ENCODE results near the gene FOXD2.

FOXD2 gene

GRCh38 chr1:47395433-47395832 lies 42.4 kb upstream of the FOXD2 start:
- no peak for ATAC-seq (ENCODE audit: low read depth)
- H3K36me3 ChIP-seq (ENCODE audit: low read depth): no peaks in the 10 kb centered on the region

GRCh38 chr1:47396671-47397196 lies 41.1 kb upstream of the FOXD2 start:
- no peaks in the 10 kb centered on the region for H3K27me3 ChIP-seq (ENCODE audit: insufficient read depth, poor library complexity, severe bottlenecking)
- TF ChIP-seq, protein P1, sequence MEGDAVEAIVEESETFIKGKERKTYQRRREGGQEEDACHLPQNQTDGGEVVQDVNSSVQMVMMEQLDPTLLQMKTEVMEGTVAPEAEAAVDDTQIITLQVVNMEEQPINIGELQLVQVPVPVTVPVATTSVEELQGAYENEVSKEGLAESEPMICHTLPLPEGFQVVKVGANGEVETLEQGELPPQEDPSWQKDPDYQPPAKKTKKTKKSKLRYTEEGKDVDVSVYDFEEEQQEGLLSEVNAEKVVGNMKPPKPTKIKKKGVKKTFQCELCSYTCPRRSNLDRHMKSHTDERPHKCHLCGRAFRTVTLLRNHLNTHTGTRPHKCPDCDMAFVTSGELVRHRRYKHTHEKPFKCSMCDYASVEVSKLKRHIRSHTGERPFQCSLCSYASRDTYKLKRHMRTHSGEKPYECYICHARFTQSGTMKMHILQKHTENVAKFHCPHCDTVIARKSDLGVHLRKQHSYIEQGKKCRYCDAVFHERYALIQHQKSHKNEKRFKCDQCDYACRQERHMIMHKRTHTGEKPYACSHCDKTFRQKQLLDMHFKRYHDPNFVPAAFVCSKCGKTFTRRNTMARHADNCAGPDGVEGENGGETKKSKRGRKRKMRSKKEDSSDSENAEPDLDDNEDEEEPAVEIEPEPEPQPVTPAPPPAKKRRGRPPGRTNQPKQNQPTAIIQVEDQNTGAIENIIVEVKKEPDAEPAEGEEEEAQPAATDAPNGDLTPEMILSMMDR (IDR thresholded peaks at IDR 0.05; ENCODE audit: poor library complexity, severe bottlenecking): no peak
- no peaks in the 10 kb centered on the region for H3K9me3 ChIP-seq (ENCODE audit: severe bottlenecking)
- no peaks in the 10 kb centered on the region for H3K4me1 ChIP-seq (ENCODE audit: insufficient read depth, poor library complexity, severe bottlenecking)
- no peak overlapping the region for H3K4me3 ChIP-seq (ENCODE audit: severe bottlenecking)
- no peaks in the 10 kb centered on the region for H3K36me3 ChIP-seq (ENCODE audit: low read depth)
- H3K27ac ChIP-seq (ENCODE audit: poor library complexity, severe bottlenecking): no peak overlapping the region
- DNase-seq (ENCODE audit: low spot score) (no peak), ATAC-seq (ENCODE audit: low read depth) (no peak)

More at GRCh38 chr1:47395433-47395832, 42.4 kb upstream of the FOXD2 start:
- TF ChIP-seq, protein P1 (IDR thresholded peaks at IDR 0.05; ENCODE audit: poor library complexity, severe bottlenecking): no peak
- DNase-seq (ENCODE audit: low spot score): no peak
- H3K4me3 ChIP-seq (ENCODE audit: severe bottlenecking): no peak overlapping the region
- H3K9me3 ChIP-seq (ENCODE audit: severe bottlenecking): no peaks in the 10 kb centered on the region
- no peaks in the 10 kb centered on the region for H3K4me1 ChIP-seq (ENCODE audit: insufficient read depth, poor library complexity, severe bottlenecking)
- H3K27ac ChIP-seq (ENCODE audit: poor library complexity, severe bottlenecking): no peak overlapping the region
- H3K27me3 ChIP-seq (ENCODE audit: insufficient read depth, poor library complexity, severe bottlenecking): no peaks in the 10 kb centered on the region

DNA sequence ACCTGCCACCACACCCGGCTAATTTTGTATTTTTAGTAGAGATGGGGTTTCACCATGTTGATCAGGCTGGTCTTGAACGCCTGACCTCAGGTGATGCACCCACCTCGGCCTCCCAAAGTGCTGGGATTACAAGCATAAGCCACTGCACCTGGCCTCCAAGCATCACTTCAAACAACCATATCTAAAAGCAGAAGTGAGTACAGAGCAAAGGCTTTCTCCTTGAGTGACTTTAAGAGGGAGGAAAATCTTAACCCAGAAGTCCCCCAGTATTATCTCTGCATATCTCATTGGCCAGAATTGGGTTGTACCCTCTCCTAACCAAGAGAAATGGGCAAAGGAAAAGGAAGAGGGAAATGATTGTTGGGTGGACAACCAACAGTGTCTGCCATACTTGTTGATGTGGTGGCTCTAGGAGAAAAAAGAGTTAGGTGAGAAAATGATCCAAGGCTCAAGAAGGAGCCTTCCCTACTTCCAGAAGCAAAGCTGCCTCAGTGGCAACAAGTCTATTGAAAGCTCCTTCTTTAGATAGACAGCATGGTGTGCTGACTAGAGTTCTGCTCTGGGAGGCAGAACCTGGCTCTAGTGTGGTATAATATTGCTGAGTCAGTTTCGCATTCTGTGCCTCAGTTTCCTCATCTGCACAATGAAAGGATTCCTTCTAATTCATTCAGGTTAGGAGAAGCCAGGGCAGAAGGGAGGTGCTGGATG lies 38.6 kb upstream of the FOXD2 start:
- no peak for ATAC-seq (ENCODE audit: low read depth)
- TF ChIP-seq, protein P1 (IDR thresholded peaks at IDR 0.05; ENCODE audit: poor library complexity, severe bottlenecking): no peak
- Histone ChIP-seq H3K9me3 (ENCODE audit: severe bottlenecking) (no peaks in the 10 kb centered on the region), H3K27me3 (ENCODE audit: insufficient read depth, poor library complexity, severe bottlenecking) (no peaks in the 10 kb centered on the region), H3K4me1 (ENCODE audit: insufficient read depth, poor library complexity, severe bottlenecking) (no peaks in the 10 kb centered on the region), H3K36me3 (ENCODE audit: low read depth) (no peaks in the 10 kb centered on the region), H3K4me3 (ENCODE audit: severe bottlenecking) (no peak overlapping the region), H3K27ac (ENCODE audit: poor library complexity, severe bottlenecking) (no peak overlapping the region)
- DNase-seq (ENCODE audit: low spot score): no peak

DNA sequence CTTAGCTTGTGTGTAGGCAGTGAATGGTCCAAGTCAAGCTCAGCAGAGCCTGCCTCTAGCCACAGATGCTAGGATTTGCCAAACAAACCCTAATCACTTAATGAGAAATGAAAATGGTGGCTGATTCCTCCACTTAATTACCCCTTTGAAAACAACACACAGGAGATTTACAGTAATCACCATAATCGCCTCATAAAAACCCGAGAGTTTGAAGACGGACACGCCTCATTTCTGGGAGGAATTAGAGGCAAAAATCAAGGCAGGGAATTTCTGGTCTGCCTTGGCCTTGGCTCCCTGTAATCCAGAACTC lies 38.0 kb upstream of the FOXD2 start:
- Histone ChIP-seq H3K27me3 (ENCODE audit: insufficient read depth, poor library complexity, severe bottlenecking) (no peaks in the 10 kb centered on the region), H3K9me3 (ENCODE audit: severe bottlenecking) (no peaks in the 10 kb centered on the region), H3K36me3 (ENCODE audit: low read depth) (no peaks in the 10 kb centered on the region), H3K4me3 (ENCODE audit: severe bottlenecking) (no peak overlapping the region), H3K27ac (ENCODE audit: poor library complexity, severe bottlenecking) (no peak overlapping the region), H3K4me1 (ENCODE audit: insufficient read depth, poor library complexity, severe bottlenecking) (no peaks in the 10 kb centered on the region)
- DNase-seq (ENCODE audit: low spot score) (no peak), ATAC-seq (ENCODE audit: low read depth) (no peak)
- TF ChIP-seq, protein P1 (IDR thresholded peaks at IDR 0.05; ENCODE audit: poor library complexity, severe bottlenecking): no peak

- Histone ChIP-seq H3K4me1 (ENCODE audit: insufficient read depth, poor library complexity, severe bottlenecking) (no peaks in the 10 kb centered on the region), H3K4me3 (ENCODE audit: severe bottlenecking) (no peak overlapping the region), H3K27ac (ENCODE audit: poor library complexity, severe bottlenecking) (no peak overlapping the region), H3K9me3 (ENCODE audit: severe bottlenecking) (no peaks in the 10 kb centered on the region), H3K27me3 (ENCODE audit: insufficient read depth, poor library complexity, severe bottlenecking) (no peaks in the 10 kb centered on the region), H3K36me3 (ENCODE audit: low read depth) (no peaks in the 10 kb centered on the region)
- TF ChIP-seq, protein P1 (IDR thresholded peaks at IDR 0.05; ENCODE audit: poor library complexity, severe bottlenecking): no peak
- ATAC-seq (ENCODE audit: low read depth) (no peak), DNase-seq (ENCODE audit: low spot score) (no peak)
These were observed 36.1 kb upstream of the FOXD2 start for GRCh38 chr1:47401761-47402160.
